ENCODE data around the gene EPB42.

GRCh38 chr15:43196760-43197548 lies 23.9 kb downstream of the EPB42 start:
- no peak for TF ChIP-seq EP300 (IDR thresholded peaks at IDR 0.05)
- TF ChIP-seq, protein P1, sequence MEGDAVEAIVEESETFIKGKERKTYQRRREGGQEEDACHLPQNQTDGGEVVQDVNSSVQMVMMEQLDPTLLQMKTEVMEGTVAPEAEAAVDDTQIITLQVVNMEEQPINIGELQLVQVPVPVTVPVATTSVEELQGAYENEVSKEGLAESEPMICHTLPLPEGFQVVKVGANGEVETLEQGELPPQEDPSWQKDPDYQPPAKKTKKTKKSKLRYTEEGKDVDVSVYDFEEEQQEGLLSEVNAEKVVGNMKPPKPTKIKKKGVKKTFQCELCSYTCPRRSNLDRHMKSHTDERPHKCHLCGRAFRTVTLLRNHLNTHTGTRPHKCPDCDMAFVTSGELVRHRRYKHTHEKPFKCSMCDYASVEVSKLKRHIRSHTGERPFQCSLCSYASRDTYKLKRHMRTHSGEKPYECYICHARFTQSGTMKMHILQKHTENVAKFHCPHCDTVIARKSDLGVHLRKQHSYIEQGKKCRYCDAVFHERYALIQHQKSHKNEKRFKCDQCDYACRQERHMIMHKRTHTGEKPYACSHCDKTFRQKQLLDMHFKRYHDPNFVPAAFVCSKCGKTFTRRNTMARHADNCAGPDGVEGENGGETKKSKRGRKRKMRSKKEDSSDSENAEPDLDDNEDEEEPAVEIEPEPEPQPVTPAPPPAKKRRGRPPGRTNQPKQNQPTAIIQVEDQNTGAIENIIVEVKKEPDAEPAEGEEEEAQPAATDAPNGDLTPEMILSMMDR (IDR thresholded peaks at IDR 0.05) = no peak
